Erythroblast (primary cell): ENCODE results near the gene SPDYE6.
"Not testable (repeated sequence)": the region's sequence is repeated elsewhere in the genome, so short reads cannot be mapped to it uniquely, and the experiment has no call there.

Experiments
- DNase-seq, 2 experiments: peaks; one replicate each; lab custom pipeline; 2025; lab: John Stamatoyannopoulos, UW
- GATA1 ChIP-seq: IDR thresholded peaks from 2 replicates; pipeline ENCODE4 v1.6.1; 2011; ENCODE audit warnings: low read depth, mild to moderate bottlenecking, control low read depth, low read length, moderate library complexity
- POLR2A ChIP-seq: IDR thresholded peaks from 2 replicates; pipeline ENCODE4 v1.6.1; 2011; ENCODE audit warnings: mild to moderate bottlenecking, low read length

The SPDYE6 gene

DNA sequence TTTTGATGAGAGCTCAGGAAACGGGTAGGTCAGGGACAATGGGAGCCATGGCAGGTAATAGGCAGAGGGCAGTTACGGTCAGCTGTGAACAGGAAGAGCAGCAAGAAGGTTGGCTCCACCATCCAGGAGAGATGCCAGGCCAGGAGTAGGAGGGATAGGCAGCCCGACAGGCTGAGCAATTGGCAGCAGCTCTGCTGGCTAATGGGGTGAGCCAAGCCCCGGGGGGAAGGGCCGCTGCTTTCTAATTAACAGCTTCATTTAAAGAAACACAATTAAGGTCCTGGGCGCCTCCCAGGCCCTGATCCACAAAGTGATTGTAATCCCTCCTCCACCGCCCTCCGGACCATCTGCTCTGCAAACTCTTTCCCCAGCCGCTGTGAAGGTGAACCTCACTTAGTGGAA is 45.8 kb downstream of the SPDYE6 start:
- DNase-seq = no peak
- TF ChIP-seq POLR2A (no peak), GATA1 (no peak)

DNA sequence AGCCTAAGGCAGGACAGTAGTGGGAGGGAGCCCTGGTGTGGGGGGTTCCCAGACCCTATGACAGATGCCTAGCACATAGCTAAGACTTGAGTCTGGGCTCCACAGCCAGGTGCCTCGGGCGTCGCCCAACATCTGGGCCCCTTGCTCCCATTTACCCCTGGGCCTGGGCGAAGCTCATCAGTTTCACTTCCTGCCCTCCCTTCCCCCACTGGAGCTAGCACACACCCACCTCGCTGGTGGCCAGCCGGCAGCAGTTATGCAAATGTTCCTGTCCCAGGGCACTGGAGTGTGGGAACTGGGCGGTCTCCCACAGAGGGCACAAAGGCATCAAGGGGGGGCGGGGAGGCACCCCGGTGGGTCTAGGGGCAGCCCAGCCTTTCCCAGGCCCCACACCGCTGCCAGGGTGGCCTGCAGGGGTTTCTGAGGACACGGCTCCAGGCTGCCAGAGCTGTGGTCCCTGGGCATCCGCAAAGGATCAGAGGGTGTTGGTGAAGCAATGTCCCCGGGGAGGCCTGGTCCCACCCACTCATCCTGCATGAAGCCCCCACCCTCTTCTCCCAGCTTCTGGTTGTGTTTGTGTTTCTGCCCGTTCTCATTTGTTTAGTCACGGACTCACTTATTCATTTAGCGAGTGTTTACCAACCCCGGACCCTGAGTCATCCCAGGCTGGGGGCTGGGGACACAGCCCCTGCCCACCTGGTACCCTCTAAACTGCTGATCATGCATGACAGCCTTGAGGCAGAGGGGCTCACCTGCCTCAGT is 49.1 kb downstream of the SPDYE6 start:
- no peak for DNase-seq

DNA sequence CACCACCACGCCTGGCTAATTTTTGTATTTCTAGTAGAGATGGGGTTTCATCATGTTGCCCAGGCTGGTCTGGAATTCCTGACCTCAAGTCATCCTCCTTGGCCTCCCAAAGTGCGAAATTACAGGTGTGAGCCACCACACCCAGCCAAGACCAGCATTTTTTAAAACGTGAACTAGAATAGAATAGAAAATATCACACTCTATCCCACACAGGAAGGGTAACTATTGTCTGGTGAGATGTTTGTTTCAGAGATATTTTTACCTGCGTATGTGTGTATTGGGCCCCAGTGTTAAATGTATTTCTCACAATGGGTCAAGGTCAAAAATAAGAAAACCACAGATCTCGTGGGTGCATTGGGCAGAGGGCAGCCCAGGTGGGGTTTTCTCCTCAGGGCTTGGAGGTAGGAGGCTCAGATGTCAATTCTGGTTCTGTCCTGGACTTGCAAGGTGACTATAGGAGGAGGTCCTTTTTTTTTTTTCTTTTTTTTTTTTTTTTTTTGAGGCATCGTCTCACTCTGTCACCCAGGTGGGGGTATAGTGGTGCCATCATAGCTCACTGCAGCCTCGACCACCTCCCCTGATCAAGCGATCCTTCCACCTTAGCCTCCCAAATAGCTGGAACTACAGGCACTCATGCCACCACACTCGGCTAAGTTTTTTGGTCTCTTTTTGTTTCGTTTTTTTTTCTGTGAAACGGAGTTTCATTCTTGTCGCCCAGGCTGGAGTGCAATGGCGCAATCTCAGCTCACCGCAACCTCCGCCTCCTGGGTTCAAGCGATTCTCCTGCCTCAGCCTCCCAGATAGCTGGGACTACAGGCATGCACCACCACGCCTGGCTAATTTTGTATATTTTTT is 50.6 kb downstream of the SPDYE6 start:
- no peak for TF ChIP-seq POLR2A
- TF ChIP-seq GATA1 = no peak
- DNase-seq = no peak

More for the DNA sequence above, 49.1 kb downstream of the SPDYE6 start:
- TF ChIP-seq POLR2A (no peak), GATA1 (no peak)

DNA sequence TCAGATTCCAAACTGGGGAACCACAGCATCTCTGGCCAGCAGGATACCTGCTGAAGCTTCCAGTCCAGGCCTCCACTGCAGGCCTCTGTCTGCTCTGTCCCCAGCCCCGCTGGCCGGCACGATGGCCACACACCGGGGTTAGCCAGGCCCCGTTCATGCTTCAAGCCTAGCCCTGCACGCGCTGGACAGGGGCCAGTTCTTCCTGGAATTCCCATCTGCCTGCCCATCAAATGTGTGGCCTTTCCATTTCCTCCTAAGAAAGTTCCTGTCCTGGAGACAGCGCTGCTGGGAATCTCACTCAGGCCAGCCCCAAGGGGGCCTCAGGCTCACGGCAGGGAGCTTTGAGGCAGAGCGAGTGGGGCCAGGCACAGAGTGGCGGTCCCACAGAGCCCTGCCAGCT is 51.6 kb downstream of the SPDYE6 start:
- TF ChIP-seq GATA1 (no peak), POLR2A (no peak)
- DNase-seq = no peak

DNA sequence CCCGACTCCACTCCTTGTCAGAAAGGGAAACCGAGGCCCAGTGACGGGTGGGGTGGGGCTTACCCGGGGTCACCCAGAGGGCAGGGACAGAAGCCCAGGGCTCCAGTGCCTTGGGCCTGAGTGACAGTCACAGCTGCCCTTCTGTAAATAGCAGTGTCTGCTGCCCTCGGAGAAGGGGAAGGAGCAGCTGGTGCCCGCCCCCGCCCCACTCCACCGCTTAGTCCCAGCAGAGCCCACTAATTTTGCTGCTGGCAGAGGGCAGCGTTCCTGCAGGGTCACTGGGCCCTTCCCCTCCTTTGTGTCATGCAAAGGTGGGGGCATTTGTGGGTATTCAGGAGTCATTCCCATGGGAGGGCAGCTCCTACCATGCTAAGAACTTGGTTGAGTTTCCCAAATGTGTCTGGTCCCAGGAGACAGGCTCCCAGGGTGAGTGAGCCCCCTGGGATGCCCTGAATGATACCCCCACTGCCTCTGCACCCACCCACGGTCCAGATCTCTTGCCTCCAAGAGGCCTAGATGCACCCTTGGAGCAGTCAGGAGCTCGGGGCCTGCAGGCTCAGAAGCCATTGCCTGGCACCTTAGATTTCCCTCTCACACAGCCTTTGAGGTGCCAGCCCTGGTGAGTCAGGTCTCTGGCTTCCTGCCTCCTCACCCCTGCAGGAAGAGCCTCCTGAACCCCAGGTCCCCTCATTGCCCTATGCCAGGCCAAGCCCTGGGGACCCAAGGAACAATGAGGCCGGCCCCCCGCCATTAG is 52.4 kb downstream of the SPDYE6 start:
- TF ChIP-seq POLR2A = no peak
- TF ChIP-seq GATA1 = no peak
- no peak for DNase-seq

DNA sequence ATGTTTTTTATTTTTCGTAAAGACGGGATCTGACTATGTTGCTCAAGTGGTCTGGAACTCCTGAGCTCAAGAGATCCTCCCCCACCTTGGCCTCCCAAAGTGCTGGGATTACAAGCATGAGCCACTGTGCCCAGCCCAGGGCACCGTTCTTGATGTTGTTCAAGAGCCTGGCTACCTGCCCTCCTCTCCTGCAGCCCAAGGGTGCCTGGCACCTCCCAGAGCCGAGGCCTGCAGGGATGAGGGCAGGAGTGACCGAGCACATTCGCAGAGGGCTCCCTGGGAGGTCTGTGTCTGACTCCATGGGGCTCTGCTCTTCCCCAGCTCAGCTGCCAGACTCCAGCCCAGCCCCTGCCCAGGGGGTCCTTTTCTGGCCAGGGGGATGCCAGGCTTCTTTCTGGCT is 54.2 kb downstream of the SPDYE6 start:
- no peak for DNase-seq
- TF ChIP-seq GATA1 (no peak), POLR2A (no peak)

DNA sequence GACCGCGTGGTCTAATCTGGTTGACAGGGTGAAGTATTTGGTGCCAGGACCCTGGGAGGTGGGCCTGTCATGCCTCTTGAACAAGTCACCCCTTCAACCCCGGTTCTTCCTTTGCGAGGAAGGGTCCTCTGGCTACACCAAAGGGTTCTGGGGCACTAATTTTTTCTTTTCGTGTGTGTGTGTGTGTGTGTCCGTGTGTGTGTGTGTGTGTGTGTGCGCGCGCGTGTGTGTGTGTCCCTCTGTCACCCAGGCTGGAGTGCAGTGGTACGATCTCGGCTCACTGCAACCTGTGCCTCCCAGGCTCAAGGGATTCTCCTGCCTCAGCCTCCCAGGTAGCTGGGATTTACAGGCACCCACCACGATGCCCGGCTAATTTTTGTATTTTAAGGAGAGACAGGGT is 54.9 kb downstream of the SPDYE6 start:
- not testable (repeated sequence) for DNase-seq

DNA sequence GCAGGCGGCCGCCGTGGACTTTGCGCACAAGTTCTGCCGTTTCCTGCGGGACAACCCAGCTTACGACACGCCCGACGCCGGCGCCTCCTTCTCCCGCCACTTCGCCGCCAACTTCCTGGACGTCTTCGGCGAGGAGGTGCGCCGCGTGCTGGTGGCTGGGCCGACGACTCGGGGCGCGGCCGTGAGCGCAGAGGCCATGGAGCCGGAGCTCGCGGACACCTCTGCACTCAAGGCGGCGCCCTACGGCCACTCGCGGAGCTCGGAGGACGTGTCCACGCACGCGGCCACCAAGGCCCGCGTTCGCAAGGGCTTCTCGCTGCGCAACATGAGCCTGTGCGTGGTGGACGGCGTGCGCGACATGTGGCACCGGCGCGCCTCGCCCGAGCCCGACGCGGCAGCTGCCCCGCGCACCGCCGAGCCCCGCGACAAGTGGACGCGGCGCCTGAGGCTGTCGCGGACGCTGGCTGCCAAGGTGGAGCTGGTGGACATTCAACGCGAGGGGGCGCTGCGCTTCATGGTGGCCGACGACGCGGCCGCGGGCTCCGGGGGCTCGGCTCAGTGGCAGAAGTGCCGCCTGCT is 55.5 kb downstream of the SPDYE6 start:
- DNase-seq = no peak
- TF ChIP-seq GATA1 = no peak
- no peak for TF ChIP-seq POLR2A

DNA sequence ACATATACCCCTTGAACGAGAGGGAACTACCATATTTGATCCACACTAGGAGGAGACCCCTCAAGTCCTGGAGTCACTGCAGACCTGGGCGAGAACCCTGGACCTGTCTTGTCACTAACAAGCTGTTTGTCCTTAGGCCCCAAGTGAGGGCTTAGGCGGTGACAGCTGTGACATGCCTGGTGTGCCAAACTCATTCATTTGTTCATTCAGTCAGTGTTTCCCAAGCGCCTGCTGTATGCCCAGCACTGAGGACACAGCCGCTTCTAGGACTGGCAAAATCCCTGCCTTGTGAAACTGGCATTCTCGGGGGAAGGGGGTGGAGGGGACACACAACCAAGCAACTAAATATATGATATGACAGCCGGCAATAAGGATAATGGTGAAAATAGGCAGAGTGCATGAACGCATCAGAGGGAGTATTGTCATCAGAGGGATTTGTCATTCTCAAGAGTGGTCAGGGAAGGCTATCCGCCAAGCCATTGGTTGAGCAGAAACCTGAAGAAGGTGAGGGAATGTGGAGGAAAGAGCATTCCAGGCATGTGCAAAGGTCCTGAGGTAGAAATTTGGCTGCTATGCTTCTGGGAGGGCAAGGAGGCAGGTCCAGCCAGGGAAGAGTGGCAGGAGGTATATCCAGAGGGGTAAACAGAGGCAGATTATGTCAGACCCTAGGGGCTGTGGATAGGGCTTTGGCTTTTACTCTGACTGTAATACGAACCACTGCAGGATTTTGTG is 58.6 kb downstream of the SPDYE6 start:
- TF ChIP-seq GATA1 = no peak
- no peak for TF ChIP-seq POLR2A
- no peak for DNase-seq

DNA sequence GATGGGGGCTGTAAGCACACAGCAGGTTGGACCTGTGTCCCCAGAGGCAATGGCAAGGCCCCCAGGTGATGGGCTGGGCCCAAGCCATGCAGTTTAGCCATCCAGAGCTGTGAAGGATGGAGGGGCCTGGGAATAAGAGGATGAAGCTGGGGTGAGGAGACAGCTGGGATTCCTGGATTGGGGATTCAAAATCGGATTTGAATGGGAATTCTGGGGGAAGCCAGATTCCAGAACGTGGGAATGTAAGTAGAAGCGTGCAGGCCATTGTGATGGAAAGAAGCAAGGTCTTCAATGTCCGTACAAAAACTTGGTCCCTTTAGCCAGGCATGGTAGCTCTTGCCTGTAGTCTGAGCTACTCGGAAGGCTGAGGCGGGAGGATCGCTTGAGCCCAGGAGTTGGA is 59.7 kb downstream of the SPDYE6 start:
- no peak for TF ChIP-seq POLR2A
- no peak for TF ChIP-seq GATA1
- DNase-seq = no peak

DNA sequence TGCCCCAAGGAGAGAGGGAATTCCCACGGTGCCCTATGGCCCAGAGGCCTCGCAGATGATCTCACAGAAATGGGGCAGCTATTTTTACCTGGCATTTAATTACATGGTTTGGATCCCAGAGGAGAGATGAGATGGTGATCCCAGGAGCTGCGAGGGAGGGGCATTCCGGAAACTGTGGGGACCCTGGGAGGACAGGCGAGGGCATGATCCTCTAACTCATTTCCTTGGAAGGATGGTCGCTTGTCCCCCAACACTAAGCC is 60.1 kb downstream of the SPDYE6 start:
- no peak for DNase-seq
- no peak for TF ChIP-seq POLR2A
- no peak for TF ChIP-seq GATA1
